Measurements from ENCODE around the gene TMEM217.
"Not testable (repeated sequence)": the region's sequence is repeated elsewhere in the genome, so short reads cannot be mapped to it uniquely, and the experiment has no call there.

TMEM217 gene

GRCh38 chr6:37201726-37202125 lies 56.2 kb downstream of the TMEM217 start:
- no peaks in the 10 kb centered on the region for H3K79me2 ChIP-seq (ENCODE audit: insufficient read depth, low read length)
- no peak overlapping the region for H3K9ac ChIP-seq (ENCODE audit: low read length)
- H2AFZ ChIP-seq (ENCODE audit: low read length), result no peak overlapping the region
- H3K4me1 ChIP-seq (ENCODE audit: insufficient read depth, low read length, severe bottlenecking), result peaks cover 9% of the 10 kb centered on the region
- no peaks in the 10 kb centered on the region for H3K9me2 ChIP-seq (ENCODE audit: low read depth, low read length)
- H3K4me2 ChIP-seq (ENCODE audit: low read length), result no peak overlapping the region
- H3K27ac ChIP-seq (ENCODE audit: low read depth, low read length, poor library complexity, severe bottlenecking), result no peak overlapping the region
- H3K9me3 ChIP-seq (ENCODE audit: low read length), result no peaks in the 10 kb centered on the region
- no peak overlapping the region for H3K4me3 ChIP-seq (ENCODE audit: low read depth, low read length, poor library complexity, severe bottlenecking)
- no peaks in the 10 kb centered on the region for H3K27me3 ChIP-seq (ENCODE audit: insufficient read depth, low read length)
- no peak for TF ChIP-seq EZH2 (IDR thresholded peaks at IDR 0.05; ENCODE audit: borderline replicate concordance, low read length)
- TF ChIP-seq CTCF (IDR thresholded peaks at IDR 0.05; ENCODE audit: low read length), result no peak
- H3K36me3 ChIP-seq (ENCODE audit: insufficient read depth, low read length), result no peaks in the 10 kb centered on the region
- no peaks in the 10 kb centered on the region for H4K20me1 ChIP-seq (ENCODE audit: insufficient read depth, low read length)
- H3F3A ChIP-seq (ENCODE audit: insufficient read depth, low read length), result no peaks in the 10 kb centered on the region

DNA sequence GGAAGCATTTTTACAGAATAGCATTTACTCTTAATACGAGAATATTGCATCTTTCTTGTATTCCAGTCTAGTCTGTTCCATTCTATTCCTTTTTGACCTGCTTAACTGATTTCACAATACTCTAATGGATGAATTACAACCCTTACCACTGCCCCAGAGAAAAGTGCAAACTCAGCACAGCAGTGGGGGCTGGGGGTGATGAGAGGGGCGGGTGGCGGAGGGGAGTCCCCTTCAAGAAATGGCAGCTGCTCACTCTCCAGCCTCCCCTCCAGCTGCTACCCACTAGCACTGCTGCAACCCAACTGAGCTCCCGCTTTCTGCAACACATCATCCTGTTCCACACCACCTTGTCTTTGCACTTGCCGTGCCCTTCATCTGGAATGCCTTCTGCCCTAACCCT lies 57.9 kb downstream of the TMEM217 start:
- Histone ChIP-seq H3K9ac (ENCODE audit: low read length) (no peak overlapping the region), H4K20me1 (ENCODE audit: insufficient read depth, low read length) (no peaks in the 10 kb centered on the region), H3K4me2 (ENCODE audit: low read length) (no peak overlapping the region), H3K79me2 (ENCODE audit: insufficient read depth, low read length) (no peaks in the 10 kb centered on the region), H3K36me3 (ENCODE audit: insufficient read depth, low read length) (no peaks in the 10 kb centered on the region), H2AFZ (ENCODE audit: low read length) (no peak overlapping the region), H3K9me2 (ENCODE audit: low read depth, low read length) (no peaks in the 10 kb centered on the region), H3K4me3 (ENCODE audit: low read depth, low read length, poor library complexity, severe bottlenecking) (no peak overlapping the region), H3K4me1 (ENCODE audit: insufficient read depth, low read length, severe bottlenecking) (peaks cover under 1% of the 10 kb centered on the region), H3F3A (ENCODE audit: insufficient read depth, low read length) (no peaks in the 10 kb centered on the region), H3K27ac (ENCODE audit: low read depth, low read length, poor library complexity, severe bottlenecking) (no peak overlapping the region), H3K27me3 (ENCODE audit: insufficient read depth, low read length) (no peaks in the 10 kb centered on the region), H3K9me3 (ENCODE audit: low read length) (no peaks in the 10 kb centered on the region)
- TF ChIP-seq EZH2 (IDR thresholded peaks at IDR 0.05; ENCODE audit: borderline replicate concordance, low read length) (no peak), CTCF (IDR thresholded peaks at IDR 0.05; ENCODE audit: low read length) (no peak)

GRCh38 chr6:37196451-37196850 lies 61.5 kb downstream of the TMEM217 start:
- H2AFZ ChIP-seq (ENCODE audit: low read length); H3K4me2 ChIP-seq (ENCODE audit: low read length); H3K27me3 ChIP-seq (ENCODE audit: insufficient read depth, low read length); H3K79me2 ChIP-seq (ENCODE audit: insufficient read depth, low read length); H3K36me3 ChIP-seq (ENCODE audit: insufficient read depth, low read length); H3K4me1 ChIP-seq (ENCODE audit: insufficient read depth, low read length, severe bottlenecking); H3K9me2 ChIP-seq (ENCODE audit: low read depth, low read length); H3F3A ChIP-seq (ENCODE audit: insufficient read depth, low read length); H3K27ac ChIP-seq (ENCODE audit: low read depth, low read length, poor library complexity, severe bottlenecking); H3K4me3 ChIP-seq (ENCODE audit: low read depth, low read length, poor library complexity, severe bottlenecking); H3K9ac ChIP-seq (ENCODE audit: low read length); H4K20me1 ChIP-seq (ENCODE audit: insufficient read depth, low read length); H3K9me3 ChIP-seq (ENCODE audit: low read length): not testable (repeated sequence)

DNA sequence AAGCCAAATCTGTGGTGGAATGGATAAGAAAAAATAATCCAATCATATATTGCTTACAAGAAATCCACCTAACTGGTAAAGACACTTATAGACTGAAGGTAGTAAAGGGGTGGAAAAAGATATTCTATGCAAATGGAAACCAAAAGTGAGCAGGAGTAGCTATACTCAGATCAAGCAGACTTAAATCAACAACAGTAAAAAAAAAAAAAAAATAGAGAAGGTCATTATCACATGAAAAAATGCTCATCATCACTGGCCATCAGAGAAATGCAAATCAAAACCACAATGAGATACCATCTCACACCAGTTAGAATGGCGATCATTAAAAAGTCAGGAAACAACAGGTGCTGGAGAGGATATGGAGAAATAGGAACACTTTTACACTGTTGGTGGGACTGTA lies 63.1 kb downstream of the TMEM217 start:
- not testable (repeated sequence) for H3K4me1 ChIP-seq (ENCODE audit: insufficient read depth, low read length, severe bottlenecking); H4K20me1 ChIP-seq (ENCODE audit: insufficient read depth, low read length); H3K4me2 ChIP-seq (ENCODE audit: low read length); H3K9ac ChIP-seq (ENCODE audit: low read length); H3K27ac ChIP-seq (ENCODE audit: low read depth, low read length, poor library complexity, severe bottlenecking); H3K79me2 ChIP-seq (ENCODE audit: insufficient read depth, low read length); H3K36me3 ChIP-seq (ENCODE audit: insufficient read depth, low read length); H3K9me3 ChIP-seq (ENCODE audit: low read length); H3K9me2 ChIP-seq (ENCODE audit: low read depth, low read length); H2AFZ ChIP-seq (ENCODE audit: low read length); H3F3A ChIP-seq (ENCODE audit: insufficient read depth, low read length); H3K4me3 ChIP-seq (ENCODE audit: low read depth, low read length, poor library complexity, severe bottlenecking); H3K27me3 ChIP-seq (ENCODE audit: insufficient read depth, low read length)

Data from OCI-LY1 (cell line).